IPS-20b (cell line): Measurements from ENCODE around the gene PDCD6IP.
"Not testable (repeated sequence)": the region's sequence is repeated elsewhere in the genome, so short reads cannot be mapped to it uniquely, and the experiment has no call there.

Experiments used
- H3K27ac ChIP-seq: one replicate; pipeline ENCODE4 v1.5.1; 2013; ENCODE audit warnings: low read length
- H3K27me3 ChIP-seq: 2 replicates; pipeline ENCODE4 v1.6.1; 2013; ENCODE audit warnings: mild to moderate bottlenecking, low read length, inconsistent platforms; ENCODE audit not compliant: insufficient read depth
- H3K36me3 ChIP-seq: 2 replicates; pipeline ENCODE4 v1.6.1; 2013; ENCODE audit warnings: low read depth, mild to moderate bottlenecking, inconsistent platforms, low read length, moderate library complexity; ENCODE audit not compliant: insufficient read depth
- H3K4me1 ChIP-seq: 2 replicates; pipeline ENCODE4 v1.6.1; 2013; ENCODE audit warnings: mild to moderate bottlenecking, control low read depth, inconsistent platforms, low read length, moderate library complexity; ENCODE audit not compliant: insufficient read depth
- H3K4me3 ChIP-seq: 2 replicates; pipeline ENCODE4 v1.5.1; 2013; ENCODE audit warnings: mild to moderate bottlenecking, low read length, inconsistent platforms
- H3K9ac ChIP-seq: 2 replicates; pipeline ENCODE4 v1.6.1; 2013; ENCODE audit warnings: low read depth, mild to moderate bottlenecking, inconsistent platforms, low read length, moderate library complexity
- H3K9me3 ChIP-seq: 2 replicates; pipeline ENCODE4 v1.6.1; 2013; ENCODE audit warnings: mild to moderate bottlenecking, low read depth, low read length, inconsistent platforms; ENCODE audit not compliant: insufficient read depth

PDCD6IP gene

DNA sequence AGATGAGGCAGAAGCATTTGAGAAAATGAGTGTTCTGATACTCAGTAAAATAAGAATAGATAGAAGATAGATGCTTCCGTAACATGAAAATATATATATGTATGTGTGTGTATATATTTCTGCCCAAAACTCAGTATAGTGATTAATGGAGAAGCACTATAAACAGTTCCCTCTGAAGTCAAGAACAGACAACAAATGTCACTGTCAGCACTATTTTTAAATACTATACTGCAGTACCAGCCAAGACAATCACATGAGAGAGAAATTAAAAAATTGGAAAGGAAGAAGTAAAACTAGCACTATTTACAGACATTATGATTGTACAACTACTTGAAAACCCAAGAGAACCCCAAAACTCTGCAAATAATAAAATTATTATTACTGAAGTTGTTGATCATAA lies 59.3 kb downstream of the PDCD6IP start:
- not testable (repeated sequence) for H3K27ac ChIP-seq, H3K9me3 ChIP-seq, H3K27me3 ChIP-seq, H3K4me1 ChIP-seq, H3K4me3 ChIP-seq, H3K9ac ChIP-seq
- peaks cover 28% of the 10 kb centered on the region for H3K36me3 ChIP-seq

DNA sequence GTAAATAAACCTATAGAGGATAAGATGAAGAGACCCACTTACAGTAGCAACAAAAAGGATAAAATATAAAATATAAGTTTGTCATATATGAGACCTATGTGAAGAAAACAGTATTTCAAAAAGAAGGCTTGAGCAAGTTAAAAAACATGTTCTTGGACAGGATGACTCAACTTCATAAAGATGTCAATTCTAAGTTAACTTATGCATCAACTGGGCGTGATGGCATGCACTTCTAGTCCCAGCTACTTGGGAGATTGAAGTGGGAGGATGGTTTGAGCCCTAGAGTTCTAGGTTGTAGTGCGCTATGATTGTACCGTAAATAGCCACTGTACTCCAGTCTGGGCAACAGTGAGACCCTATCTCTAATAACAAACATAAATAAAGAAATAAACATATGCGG lies 59.7 kb downstream of the PDCD6IP start:
- Histone ChIP-seq H3K9me3 (no peaks in the 10 kb centered on the region), H3K9ac (no peak overlapping the region), H3K27me3 (no peaks in the 10 kb centered on the region), H3K4me3 (no peak overlapping the region), H3K36me3 (peaks cover 28% of the 10 kb centered on the region), H3K4me1 (peaks cover 9% of the 10 kb centered on the region), H3K27ac (no peak overlapping the region)

DNA sequence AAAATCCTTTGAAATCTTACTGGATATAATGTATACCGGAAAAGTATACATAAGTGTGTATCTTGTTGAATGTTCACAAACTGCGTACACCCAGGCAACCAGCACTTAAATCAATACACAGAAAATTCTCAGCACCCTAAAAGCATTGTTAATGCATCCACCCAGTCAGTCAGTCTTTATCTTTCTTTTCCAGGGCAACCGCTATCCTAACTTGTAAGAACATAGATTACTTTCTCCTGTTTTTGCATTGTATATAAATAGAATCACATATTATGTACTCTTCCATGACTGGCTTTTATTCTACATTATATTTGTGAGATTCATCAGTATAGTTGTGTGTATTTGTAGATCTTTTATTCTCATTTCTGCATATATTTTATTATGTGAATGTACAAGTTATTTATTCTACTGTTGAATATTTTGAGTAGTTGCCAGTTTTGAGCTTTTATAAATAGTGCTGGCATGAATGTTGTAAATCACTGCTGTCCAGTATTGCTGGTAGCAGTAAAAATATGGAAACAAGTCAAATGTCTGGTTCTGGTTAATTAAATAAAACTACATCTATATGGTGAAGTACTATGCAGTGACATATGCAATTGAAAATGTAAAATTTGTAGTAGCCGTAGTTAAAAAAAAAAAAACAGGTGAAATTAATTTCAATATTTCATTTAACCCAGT lies 62.1 kb downstream of the PDCD6IP start:
- Histone ChIP-seq H3K9me3 (no peaks in the 10 kb centered on the region), H3K9ac (no peak overlapping the region), H3K27me3 (no peaks in the 10 kb centered on the region), H3K36me3 (peaks cover 44% of the 10 kb centered on the region), H3K27ac (no peak overlapping the region), H3K4me3 (no peak overlapping the region), H3K4me1 (no peaks in the 10 kb centered on the region)

DNA sequence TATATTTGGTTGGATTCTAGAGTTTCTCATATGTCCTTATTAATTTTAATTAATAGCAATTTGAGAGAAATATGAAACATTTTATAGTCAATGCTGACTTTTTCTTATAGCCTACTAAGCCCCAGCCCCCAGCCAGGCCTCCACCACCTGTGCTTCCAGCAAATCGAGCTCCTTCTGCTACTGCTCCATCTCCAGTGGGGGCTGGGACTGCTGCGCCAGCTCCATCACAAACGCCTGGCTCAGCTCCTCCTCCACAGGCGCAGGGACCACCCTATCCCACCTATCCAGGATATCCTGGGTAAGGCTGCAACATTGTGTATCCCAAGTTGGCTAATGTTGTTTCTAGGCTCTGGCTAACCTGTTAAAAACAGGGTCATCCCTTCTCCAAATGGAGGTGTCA lies 66.7 kb downstream of the PDCD6IP start:
- no peaks in the 10 kb centered on the region for H3K27me3 ChIP-seq
- H3K27ac ChIP-seq, result no peak overlapping the region
- H3K4me1 ChIP-seq, result no peaks in the 10 kb centered on the region
- H3K9ac ChIP-seq, result no peak overlapping the region
- H3K9me3 ChIP-seq, result no peaks in the 10 kb centered on the region
- H3K4me3 ChIP-seq, result no peak overlapping the region
- peaks cover 47% of the 10 kb centered on the region for H3K36me3 ChIP-seq

DNA sequence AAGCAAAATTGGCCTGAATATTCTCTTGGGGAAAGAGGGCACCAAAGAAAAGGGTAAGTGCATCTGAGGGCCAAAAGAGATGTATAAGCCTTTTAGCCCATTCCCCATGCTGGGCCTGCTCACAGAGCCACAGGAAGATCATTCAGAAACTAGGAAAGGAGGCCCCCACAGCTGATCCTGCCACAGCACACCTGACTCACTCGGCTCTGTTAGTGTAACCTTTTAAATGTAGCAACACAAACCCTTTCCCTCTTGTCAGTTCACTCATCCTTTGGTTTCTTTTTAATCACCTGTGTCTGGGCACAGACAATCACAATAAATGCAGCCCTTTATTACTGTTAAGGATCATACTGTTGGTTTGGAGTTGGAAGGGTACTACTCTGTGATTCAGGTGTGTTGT lies 69.9 kb downstream of the PDCD6IP start:
- Histone ChIP-seq H3K9me3 (no peaks in the 10 kb centered on the region), H3K27me3 (no peaks in the 10 kb centered on the region)

DNA sequence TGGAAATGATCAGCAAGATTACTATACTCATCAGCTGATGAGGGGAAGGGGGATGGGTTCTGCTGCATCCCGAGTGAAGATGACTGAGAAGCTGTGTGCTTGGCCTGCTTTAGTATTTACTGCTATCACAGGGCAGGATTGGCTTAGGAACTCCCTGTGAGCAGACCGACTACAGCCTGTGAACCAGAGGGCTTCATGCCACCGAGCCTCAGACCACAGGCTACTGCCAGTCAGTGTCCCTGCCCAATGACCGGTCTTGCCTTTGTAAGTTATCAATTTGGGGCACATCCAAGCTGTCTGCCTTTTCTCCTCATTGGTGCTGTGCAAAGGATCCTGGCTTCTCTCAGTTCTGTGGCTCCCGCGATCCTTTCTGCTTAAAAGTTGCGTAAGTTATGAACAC lies 71.5 kb downstream of the PDCD6IP start:
- peaks cover 25% of the 10 kb centered on the region for H3K36me3 ChIP-seq
- H3K9ac ChIP-seq, result no peak overlapping the region
- H3K4me3 ChIP-seq, result no peak overlapping the region
- no peak overlapping the region for H3K27ac ChIP-seq
- H3K4me1 ChIP-seq, result no peaks in the 10 kb centered on the region
- H3K27me3 ChIP-seq, result no peaks in the 10 kb centered on the region
- no peaks in the 10 kb centered on the region for H3K9me3 ChIP-seq

More for the DNA sequence above, 69.9 kb downstream of the PDCD6IP start:
- no peak overlapping the region for H3K27ac ChIP-seq
- H3K36me3 ChIP-seq, result peaks cover 39% of the 10 kb centered on the region
- no peak overlapping the region for H3K9ac ChIP-seq
- no peaks in the 10 kb centered on the region for H3K4me1 ChIP-seq
- no peak overlapping the region for H3K4me3 ChIP-seq

DNA sequence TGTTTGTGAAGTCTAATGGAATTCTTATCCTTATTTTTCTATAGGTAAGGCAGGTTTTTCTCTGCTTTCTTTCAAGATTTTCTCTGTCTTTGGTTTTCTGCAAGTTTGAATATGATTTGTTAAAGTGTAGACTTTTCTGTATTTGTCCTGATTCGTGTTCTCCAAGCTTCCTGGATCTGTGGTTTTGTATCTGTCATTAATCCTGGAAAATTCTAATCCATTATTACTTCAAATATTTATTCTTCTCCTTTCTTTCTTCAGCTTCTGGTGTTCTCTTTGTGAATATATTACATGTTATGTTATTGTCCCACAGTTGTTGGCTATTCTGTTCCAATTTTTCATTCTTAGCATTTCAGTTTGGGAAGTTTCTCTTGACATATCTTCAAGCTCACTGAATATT lies 76.4 kb downstream of the PDCD6IP start:
- Histone ChIP-seq H3K27ac (no peak overlapping the region), H3K4me1 (peaks cover 7% of the 10 kb centered on the region), H3K4me3 (no peak overlapping the region), H3K36me3 (no peaks in the 10 kb centered on the region), H3K27me3 (no peaks in the 10 kb centered on the region), H3K9ac (no peak overlapping the region), H3K9me3 (no peaks in the 10 kb centered on the region)

DNA sequence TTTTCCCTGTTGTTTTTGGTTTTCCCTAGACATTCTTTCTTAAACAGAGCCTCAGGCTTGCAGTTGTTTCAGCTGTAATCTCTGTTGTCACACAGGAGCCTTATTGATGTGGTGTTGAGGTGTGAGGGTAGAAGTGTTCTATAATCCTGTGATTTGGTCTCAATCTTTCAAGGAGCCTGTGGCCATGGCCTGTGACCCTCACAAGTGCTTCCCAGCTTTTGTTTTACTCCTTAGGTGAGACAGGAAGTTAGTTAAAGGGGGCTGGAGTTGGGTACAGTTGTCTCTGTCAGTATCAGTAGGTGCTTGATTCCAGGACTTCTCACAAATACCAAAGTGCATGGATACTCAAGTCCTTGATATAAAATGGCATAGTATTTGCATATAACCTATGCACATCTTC lies 77.2 kb downstream of the PDCD6IP start:
- Histone ChIP-seq H3K4me3 (no peak overlapping the region), H3K36me3 (no peaks in the 10 kb centered on the region), H3K4me1 (peaks cover 16% of the 10 kb centered on the region), H3K9me3 (no peaks in the 10 kb centered on the region), H3K27ac (no peak overlapping the region), H3K27me3 (no peaks in the 10 kb centered on the region), H3K9ac (no peak overlapping the region)

DNA sequence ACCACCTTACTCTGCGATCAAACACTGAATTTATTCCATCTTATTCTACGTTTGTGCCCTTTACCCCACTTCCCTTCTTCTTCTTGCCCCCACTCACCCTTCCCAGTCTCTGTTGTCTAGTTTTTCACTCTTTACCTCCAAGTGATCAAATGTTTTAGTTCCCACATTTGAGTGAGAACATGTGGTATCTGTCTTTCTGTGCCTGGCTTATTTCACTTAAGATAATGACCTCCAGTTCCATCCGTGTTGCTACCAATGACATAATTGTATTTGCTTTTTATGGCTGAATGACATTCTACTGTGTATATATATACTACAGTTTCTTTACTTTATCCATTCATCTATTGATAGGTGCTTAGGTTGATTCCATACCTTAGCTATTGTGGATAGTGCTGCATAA lies 78.8 kb downstream of the PDCD6IP start:
- Histone ChIP-seq H3K9me3 (no peaks in the 10 kb centered on the region), H3K27me3 (no peaks in the 10 kb centered on the region), H3K27ac (no peak overlapping the region), H3K9ac (no peak overlapping the region), H3K4me1 (peaks cover 16% of the 10 kb centered on the region), H3K36me3 (no peaks in the 10 kb centered on the region), H3K4me3 (no peak overlapping the region)

DNA sequence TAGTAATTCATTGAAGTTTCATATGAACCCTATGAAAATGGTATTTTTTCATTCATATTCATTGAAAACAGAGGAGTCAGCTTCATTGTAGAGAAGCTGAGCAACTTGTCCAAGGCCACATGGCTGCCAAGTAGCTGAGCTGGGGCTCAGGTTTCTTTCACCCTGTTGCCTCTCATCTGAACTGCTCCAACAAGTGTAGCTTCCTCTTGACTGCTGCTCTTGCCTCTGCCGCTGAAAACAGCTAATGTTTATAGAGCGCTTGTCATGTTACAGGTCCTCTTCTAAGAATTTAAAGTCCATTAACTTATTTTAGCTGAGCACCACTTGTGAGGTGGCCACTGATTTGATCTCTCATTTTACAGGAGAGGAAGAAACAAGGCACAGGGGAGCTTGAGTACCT lies 81.1 kb downstream of the PDCD6IP start:
- no peak overlapping the region for H3K9ac ChIP-seq
- peak overlapping the region; percentile 65 for H3K27ac ChIP-seq
- H3K4me1 ChIP-seq, result peaks cover 18% of the 10 kb centered on the region
- no peaks in the 10 kb centered on the region for H3K9me3 ChIP-seq
- no peaks in the 10 kb centered on the region for H3K27me3 ChIP-seq
- no peak overlapping the region for H3K4me3 ChIP-seq
- H3K36me3 ChIP-seq, result no peaks in the 10 kb centered on the region

DNA sequence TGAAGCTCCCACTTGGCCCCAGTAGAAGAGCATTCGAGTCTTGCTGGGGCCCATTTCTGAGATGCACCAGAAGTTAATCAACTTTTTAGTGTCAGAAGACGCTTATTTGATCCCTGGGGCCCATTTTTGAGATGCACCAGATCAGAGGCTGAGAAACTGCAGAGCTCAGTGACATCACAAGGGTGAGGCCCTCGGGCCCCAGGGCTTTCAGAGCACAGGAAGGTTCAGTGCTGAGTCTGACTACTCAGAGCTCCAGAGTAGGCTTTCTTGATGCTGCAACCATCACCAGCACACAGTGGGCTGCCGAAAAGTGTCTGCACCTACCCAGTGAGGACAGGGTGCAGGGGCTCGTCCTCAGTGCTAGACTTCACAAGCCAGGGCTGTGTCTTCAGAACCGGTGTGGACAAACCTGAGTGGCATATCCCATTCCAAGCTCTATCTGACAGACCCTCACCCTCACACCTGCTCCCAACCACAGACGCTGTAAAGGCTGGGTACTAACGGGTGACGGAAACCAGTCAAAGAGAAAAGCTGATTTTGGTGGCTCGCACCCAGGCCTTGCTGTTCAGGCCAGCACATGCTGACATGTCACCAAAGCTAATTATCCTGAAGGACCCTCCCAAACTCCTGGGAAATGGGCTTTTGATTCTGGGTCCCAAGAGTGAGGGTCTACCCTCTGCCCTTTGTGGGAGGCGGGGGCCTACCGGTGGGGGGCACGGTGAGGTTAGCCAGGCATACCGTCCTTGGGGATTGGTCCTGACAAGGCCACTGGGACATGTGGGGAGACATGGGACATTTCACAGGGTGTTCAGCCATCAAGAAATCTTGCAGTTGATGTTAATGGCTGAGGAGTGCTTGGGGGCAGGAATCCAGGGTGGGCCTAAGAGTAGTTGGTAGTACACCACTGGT lies 83.0 kb downstream of the PDCD6IP start:
- Histone ChIP-seq H3K36me3 (no peaks in the 10 kb centered on the region), H3K9ac (no peak overlapping the region), H3K27me3 (no peaks in the 10 kb centered on the region), H3K4me1 (peaks cover 18% of the 10 kb centered on the region), H3K27ac (no peak overlapping the region), H3K9me3 (no peaks in the 10 kb centered on the region), H3K4me3 (no peak overlapping the region)

DNA sequence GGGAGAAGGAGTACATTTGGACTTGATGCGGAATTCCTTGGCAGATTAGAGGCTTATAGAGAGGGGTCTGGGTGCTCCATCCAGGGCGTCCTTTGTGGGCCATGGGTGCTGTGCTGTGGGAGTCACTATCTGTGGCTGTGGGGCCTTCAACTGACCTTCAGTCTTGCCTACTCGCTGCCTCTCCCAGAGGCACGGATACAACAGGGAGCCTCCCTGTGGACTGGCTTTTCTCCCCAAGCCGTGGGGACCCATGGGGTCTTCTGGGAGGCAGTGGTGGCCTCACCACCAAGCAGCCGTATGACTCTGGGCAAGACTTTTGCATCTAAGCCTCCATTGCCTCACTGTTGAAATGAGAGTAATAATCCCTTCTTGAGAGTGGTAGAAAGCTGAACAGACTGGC lies 83.9 kb downstream of the PDCD6IP start:
- Histone ChIP-seq H3K4me3 (no peak overlapping the region), H3K4me1 (peaks cover 18% of the 10 kb centered on the region), H3K9me3 (no peaks in the 10 kb centered on the region), H3K27me3 (no peaks in the 10 kb centered on the region), H3K27ac (no peak overlapping the region), H3K9ac (no peak overlapping the region), H3K36me3 (no peaks in the 10 kb centered on the region)
